Activated CD4-positive, alpha-beta T cell treated with anti-CD3 and anti-CD28 coated beads, Interleukin-10, Interleukin-2, amounts not matched to agents 100 ng/mL and 50 ng/mL, durations not matched to agents 16 hours and 8 hours (primary cell): Measurements from ENCODE around the gene HELT.
"Not testable (repeated sequence)": the region's sequence is repeated elsewhere in the genome, so short reads cannot be mapped to it uniquely, and the experiment has no call there.

Source experiments
- DNase-seq: peaks from one replicate; pipeline ENCODE4 v3.0.0-alpha.2; 2020

HELT gene, protein sequence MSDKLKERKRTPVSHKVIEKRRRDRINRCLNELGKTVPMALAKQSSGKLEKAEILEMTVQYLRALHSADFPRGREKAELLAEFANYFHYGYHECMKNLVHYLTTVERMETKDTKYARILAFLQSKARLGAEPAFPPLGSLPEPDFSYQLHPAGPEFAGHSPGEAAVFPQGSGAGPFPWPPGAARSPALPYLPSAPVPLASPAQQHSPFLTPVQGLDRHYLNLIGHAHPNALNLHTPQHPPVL

DNA sequence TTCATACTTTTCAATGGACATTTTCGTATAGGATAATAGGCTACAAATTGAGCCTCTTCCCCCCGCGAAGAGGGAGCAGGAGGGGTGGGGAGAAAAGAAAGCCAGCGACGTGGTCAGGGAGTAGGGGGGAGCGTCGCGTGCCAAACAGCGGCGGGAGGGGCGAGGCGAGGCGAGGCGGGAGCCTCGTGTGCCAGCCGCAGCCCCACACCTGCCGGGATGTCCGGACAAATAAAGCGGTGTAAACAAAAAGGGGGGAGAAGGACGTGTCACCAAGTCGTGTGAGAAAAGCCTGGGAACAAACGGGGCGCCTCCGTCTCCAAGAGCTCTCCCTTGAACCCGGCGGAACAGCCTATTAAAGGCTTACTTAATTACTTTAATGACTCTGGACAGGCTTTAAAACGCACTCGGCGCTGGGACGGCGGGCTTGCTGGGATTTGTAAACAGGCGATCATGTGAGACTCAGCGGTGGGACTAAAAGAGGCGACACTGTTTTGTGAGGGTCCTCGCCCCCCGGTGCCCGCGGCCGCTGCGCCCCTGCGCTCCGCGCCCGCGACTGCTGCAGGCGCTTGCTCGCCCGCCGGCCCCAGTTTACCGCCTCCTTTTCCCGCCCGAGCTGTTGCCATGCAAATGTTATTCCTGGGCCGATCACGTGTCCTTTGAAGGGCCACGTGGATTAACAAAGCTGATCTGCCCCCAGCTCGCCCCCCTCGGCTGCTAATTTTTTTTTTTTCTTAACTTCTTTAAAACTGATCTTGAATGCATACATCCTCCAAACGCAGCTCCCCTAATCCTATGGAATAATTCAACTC is at the start of gene HELT:
TSS of gene HELT (plus strand) at position 527 of the 809 bp plus-strand sequence. CDS start 439 bp downstream, outside the sequence.
- DNase-seq, result no peak

- DNase-seq, result no peak
Measured at GRCh38 chr4:184968784-184969201, 49.5 kb upstream of the HELT start.

- DNase-seq, result no peak
Measured at GRCh38 chr4:184969610-184970009, 48.7 kb upstream of the HELT start.

DNA sequence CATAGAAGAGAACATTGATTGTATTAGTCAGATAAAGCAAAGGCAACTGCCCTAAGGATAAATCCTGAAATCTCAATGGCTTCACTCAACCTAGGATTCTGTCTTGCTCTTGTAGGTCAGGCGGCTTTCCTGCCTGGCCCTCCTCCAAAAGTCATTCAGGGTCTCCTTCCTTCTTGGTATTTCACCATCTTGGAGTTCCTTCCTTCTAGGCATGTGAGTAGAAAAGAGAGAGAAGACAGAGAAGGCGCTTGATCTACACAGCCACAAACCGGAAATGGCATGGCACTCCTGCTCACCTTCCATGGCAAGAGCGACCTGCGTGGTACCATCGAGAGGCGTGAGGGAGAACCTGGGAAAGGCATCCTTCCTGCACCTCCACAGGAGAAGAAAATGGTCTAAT is 45.3 kb upstream of the HELT start:
- no peak for DNase-seq

DNA sequence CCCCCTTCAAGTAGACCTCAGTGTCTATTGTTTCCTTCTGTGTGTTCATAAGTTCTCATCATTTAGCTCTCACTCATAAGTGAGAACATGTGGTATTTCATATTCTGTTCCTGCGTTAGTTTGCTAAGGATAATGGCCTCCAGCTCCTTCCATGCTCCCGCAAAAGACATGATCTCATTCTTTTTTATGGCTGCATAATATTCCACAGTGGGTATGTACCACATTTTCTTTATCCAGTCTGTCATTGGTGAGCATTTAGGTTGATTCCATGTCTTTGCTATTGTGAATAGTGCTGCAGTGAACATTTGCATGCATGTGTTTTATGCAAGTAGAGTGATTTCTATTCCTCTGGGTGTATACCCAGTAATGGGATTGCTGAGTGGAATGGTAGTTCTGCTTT is 41.9 kb upstream of the HELT start:
- DNase-seq, result not testable (repeated sequence)

DNA sequence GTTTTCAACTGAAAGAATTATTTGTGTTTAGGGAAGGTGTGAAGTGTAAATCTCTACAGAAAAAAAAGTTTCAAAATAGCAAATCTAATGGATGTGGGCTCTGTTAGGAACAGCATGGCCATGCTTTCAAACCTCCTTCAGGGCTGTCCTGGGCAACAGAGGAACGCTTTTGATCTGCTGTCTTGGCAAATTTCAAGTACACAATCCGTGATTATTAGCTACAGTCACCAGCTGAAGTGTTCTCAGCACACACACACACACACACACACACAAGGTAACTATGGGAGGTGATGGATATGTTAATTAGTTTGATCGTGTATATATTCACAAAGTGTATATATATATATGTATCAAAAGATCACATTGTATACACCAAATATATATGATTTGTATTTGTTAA is 40.5 kb upstream of the HELT start:
- DNase-seq, result no peak

- DNase-seq, result no peak
Measured at GRCh38 chr4:184978211-184978610, 40.1 kb upstream of the HELT start.

GRCh38 chr4:184979461-184980124 is 38.7 kb upstream of the HELT start:
- DNase-seq, result no peak

DNA sequence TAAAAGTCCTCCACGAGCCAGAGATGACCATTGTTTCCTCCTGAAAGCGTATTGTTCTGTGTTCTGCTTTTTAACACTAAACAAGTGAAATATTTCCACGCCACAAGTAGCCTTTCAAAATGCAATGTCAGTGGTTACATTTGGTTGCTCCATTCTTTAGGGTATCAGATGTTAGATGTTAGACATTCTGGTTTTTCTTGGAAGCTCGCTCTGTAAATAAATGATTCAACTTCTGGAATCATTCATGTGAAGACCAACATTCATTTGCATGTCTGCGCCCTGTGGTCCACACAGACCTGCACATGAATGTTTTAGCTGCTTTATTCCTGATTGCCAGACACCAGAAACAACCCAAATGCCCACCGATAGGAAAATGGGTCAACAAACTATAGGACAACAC is 38.0 kb upstream of the HELT start:
- no peak for DNase-seq

GRCh38 chr4:184983672-184984356 is 34.5 kb upstream of the HELT start:
- peak; percentile 64 for DNase-seq

DNA sequence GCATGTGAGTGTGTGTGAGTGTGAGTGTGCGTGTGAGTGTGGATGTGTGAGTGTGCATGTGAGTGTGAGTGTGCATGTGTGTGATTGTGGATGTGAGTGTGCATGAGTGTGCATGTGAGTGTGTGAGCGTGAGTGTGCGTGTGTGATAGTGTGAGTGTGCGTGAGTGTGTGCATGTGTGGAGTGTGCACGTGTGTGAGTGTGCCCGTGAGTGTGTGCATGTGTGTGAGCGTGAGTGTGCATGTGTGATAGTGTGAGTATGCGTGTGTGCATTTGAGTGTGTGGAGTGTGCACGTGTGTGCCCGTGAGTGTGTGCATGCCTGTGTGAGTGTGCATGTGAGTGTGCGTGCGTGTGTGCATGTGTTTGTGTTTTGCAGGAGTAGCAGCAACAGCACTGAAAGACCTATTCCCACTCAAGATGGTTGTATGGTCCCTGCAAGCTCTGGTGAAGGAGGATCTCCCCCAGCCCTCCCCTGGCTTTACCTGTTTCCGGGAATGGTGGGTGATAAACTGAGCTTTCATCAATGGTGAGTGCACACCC is 30.7 kb upstream of the HELT start:
- DNase-seq, result no peak

DNA sequence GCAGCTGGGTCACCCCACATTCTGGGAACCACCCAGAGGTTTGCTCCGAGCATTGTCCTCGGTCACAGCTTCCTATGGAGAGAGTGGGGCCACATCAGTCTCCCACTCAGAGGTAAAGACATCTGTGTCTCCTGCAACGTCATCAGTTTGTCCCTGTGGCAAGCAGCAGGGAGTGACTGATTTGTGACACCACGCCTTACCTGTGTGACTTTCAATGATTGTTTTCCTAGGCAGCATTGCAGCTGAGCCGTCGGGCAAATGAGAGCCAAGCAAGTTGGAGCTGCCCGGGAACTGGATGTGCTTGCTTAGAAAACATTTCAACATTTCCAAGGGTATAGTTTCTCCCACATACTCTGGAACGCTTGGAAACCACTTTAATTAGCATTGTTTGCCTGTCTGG is 29.7 kb upstream of the HELT start:
- DNase-seq, result no peak

DNA sequence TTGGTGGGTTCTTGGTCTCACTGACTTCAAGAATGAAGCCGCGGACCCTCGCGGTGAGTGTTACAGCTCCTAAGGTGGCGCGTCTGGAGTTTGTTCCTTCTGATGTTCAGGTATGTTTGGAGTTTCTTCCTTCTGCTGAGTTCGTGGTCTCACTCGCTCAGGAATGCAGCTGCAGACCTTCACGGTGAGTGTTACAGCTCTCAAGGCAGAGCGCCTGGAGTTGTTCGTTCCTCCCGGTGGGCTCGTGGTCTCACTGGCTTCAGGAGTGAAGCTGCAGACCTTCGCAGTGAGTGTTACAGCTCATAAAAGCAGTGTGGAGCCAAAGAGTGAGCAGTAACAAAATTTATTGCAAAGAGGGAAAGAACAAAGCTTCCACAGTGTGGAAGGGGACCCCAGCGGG is 29.0 kb upstream of the HELT start:
- DNase-seq, result not testable (repeated sequence)

- not testable (repeated sequence) for DNase-seq
Measured at GRCh38 chr4:184990131-184990530, 28.2 kb upstream of the HELT start.

DNA sequence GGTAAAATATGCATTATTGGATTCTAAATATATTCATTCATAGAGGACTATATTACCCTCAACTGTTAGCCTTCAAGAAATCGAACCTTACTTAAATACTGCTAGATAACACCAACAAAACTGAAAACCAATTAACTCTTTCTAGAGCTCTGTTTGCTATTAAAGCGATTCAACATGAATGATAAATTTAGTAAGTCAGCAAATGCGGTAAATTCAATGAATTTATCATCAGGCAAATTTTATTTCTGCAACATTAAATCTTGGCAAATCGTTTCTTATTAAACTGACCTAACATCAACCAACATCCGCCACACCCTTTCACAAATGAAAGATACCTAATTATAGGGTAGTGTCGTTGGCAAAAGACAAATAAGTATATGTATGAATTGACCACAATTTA is 26.4 kb upstream of the HELT start:
- DNase-seq, result no peak

DNA sequence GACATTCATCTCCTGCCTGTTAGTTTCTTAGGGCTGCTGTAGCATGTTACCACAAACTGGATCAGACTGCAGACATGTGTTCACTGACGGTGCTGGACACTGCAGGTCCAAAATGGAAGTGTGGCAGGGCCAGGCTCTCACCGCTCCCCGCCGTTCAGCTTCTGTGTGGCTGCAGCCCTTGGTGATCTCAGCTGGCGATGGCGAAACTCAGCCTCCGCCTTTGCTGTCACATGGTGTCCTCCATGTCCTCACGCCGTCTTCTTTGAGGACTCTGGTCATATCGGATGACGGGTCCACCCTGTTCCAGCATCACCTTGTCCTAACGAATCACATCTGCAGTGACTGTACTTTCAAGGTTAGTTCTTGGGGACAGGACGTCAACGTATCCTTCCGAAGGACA is 25.9 kb upstream of the HELT start:
- DNase-seq, result no peak

- DNase-seq, result no peak
Measured at GRCh38 chr4:184993247-184993646, 25.0 kb upstream of the HELT start.

- no peak for DNase-seq
Measured at GRCh38 chr4:184994010-184994622, 24.2 kb upstream of the HELT start.

- DNase-seq, result no peak
Measured at GRCh38 chr4:184994623-184995010, 23.7 kb upstream of the HELT start.

GRCh38 chr4:184997656-184998055 is 20.6 kb upstream of the HELT start:
- not testable (repeated sequence) for DNase-seq

GRCh38 chr4:185002784-185003183 is 15.5 kb upstream of the HELT start:
- DNase-seq, result no peak

DNA sequence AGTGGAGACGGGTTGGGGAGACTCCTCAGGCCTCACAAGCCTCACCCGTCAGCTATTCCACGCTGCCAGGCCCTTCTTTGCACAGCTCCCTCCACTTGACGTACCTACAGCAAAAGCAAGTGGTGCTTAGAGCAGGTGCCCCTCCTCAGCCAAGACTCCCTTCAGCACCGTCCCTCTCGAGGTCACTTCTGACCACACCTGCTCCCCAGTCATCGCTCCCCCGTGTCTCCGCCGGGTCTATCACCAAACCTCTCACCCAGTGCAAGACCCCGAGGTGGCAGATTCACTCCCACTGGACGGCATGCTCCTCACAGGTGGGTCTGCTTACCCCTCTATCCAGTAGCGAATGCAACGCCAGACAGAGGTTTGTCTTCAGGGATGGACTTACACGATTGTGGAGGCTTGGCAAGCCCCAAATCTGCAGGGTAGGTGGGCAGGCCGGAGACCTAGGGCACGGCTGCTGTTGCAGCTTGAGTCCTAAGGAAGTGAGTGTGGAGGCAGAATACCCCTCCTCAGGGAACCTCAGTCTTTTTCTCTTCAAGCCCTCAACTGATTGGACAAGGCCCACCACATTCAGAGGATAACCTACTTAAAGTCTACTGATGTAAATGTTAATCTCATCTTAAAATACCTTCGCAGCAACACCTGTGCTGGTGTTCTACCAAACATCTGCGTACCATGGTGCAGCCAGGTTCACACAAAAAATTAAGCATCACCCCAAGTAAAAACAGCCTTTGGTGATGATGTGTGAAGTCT is 14.5 kb upstream of the HELT start:
- DNase-seq, result no peak
